HL-60 (cell line): ENCODE measurements around the gene TMUB2.

Experiments used
- POLR2AphosphoS5 ChIP-seq: IDR thresholded peaks from 2 replicates; pipeline ENCODE4 v1.6.1; 2012; ENCODE audit warnings: low read depth
- TF ChIP-seq, protein P1 (sequence below): IDR thresholded peaks from one replicate; pipeline ENCODE4 v1.5.1; 2011; ENCODE audit warnings: low read length, control low read depth, inconsistent platforms; ENCODE audit not compliant: insufficient read depth
- TF ChIP-seq, protein P2 (sequence below): IDR thresholded peaks from 2 replicates; pipeline ENCODE4 v1.6.1; 2012; ENCODE audit warnings: low read depth; ENCODE audit not compliant: insufficient replicate concordance

DNA sequence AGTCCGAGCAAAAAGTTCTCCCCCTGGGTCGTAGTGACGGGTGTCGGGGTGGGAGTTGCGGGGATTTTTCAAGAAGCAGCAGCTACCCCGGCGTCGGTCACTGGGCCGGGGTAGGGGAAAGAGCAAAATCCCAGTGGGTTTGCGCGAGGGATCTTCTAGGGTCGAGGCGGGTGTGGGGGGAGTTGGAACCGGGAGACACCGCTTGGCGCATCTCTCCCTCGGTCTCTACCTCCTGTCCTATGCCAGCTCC is 35.0 kb downstream of the TMUB2 start:
- TF ChIP-seq, protein P1, sequence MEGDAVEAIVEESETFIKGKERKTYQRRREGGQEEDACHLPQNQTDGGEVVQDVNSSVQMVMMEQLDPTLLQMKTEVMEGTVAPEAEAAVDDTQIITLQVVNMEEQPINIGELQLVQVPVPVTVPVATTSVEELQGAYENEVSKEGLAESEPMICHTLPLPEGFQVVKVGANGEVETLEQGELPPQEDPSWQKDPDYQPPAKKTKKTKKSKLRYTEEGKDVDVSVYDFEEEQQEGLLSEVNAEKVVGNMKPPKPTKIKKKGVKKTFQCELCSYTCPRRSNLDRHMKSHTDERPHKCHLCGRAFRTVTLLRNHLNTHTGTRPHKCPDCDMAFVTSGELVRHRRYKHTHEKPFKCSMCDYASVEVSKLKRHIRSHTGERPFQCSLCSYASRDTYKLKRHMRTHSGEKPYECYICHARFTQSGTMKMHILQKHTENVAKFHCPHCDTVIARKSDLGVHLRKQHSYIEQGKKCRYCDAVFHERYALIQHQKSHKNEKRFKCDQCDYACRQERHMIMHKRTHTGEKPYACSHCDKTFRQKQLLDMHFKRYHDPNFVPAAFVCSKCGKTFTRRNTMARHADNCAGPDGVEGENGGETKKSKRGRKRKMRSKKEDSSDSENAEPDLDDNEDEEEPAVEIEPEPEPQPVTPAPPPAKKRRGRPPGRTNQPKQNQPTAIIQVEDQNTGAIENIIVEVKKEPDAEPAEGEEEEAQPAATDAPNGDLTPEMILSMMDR = no peak
- TF ChIP-seq, protein P2, sequence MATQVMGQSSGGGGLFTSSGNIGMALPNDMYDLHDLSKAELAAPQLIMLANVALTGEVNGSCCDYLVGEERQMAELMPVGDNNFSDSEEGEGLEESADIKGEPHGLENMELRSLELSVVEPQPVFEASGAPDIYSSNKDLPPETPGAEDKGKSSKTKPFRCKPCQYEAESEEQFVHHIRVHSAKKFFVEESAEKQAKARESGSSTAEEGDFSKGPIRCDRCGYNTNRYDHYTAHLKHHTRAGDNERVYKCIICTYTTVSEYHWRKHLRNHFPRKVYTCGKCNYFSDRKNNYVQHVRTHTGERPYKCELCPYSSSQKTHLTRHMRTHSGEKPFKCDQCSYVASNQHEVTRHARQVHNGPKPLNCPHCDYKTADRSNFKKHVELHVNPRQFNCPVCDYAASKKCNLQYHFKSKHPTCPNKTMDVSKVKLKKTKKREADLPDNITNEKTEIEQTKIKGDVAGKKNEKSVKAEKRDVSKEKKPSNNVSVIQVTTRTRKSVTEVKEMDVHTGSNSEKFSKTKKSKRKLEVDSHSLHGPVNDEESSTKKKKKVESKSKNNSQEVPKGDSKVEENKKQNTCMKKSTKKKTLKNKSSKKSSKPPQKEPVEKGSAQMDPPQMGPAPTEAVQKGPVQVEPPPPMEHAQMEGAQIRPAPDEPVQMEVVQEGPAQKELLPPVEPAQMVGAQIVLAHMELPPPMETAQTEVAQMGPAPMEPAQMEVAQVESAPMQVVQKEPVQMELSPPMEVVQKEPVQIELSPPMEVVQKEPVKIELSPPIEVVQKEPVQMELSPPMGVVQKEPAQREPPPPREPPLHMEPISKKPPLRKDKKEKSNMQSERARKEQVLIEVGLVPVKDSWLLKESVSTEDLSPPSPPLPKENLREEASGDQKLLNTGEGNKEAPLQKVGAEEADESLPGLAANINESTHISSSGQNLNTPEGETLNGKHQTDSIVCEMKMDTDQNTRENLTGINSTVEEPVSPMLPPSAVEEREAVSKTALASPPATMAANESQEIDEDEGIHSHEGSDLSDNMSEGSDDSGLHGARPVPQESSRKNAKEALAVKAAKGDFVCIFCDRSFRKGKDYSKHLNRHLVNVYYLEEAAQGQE = no peak
- no peak for TF ChIP-seq POLR2AphosphoS5
